Left hindlimb (tissue), 1 donor: ENCODE results near the gene RNU1-3.
"Not testable (repeated sequence)": the region's sequence is repeated elsewhere in the genome, so short reads cannot be mapped to it uniquely, and the experiment has no call there.

ENCODE experiments used
- DNase-seq: peaks from one replicate; pipeline ENCODE4 v3.0.0-alpha.2; 2018

The RNU1-3 gene

DNA sequence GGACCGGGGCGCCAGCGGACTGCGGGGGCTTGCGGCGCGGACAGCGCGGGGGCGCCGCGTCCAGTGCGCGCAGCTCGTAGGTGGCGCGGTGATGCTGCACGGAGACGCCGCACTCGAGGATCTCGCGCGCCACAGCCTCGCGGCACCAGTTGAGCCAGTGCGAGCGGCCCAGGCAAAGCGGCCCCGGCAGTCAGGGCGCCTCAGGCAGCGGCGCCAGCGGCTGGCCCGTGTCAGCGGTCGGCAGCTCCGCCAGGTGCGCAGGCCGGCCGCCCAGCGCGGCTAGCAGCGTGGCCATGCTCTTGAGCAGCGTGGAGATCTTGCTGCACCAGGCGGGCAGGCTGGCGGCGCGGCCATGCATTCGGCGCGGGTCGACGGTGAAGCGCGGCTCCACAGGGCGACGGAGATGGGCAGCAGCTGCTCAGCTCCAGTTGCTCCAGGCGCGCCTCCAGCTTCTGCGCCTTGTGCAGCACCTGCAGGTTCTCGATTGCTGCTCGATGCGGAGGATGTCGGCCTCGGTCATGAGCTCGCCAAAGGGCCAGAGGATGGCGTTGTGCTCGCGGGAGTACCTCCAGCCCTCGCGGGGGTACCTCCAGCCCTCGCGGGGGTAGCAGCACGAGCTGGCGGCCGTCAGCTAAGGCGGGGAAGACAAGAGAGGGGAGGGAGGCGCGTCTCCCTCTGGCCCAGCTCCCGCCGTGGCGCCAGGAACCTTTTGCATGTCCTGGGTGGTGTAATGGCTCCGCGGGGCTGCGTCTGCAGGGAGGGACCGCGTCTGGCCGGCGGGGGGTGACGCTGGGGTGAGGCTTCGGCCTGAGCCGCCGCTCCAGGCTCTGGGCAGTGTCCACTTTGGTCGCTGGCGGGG lies 26.9 kb upstream of the RNU1-3 start:
- DNase-seq: not testable (repeated sequence)

DNA sequence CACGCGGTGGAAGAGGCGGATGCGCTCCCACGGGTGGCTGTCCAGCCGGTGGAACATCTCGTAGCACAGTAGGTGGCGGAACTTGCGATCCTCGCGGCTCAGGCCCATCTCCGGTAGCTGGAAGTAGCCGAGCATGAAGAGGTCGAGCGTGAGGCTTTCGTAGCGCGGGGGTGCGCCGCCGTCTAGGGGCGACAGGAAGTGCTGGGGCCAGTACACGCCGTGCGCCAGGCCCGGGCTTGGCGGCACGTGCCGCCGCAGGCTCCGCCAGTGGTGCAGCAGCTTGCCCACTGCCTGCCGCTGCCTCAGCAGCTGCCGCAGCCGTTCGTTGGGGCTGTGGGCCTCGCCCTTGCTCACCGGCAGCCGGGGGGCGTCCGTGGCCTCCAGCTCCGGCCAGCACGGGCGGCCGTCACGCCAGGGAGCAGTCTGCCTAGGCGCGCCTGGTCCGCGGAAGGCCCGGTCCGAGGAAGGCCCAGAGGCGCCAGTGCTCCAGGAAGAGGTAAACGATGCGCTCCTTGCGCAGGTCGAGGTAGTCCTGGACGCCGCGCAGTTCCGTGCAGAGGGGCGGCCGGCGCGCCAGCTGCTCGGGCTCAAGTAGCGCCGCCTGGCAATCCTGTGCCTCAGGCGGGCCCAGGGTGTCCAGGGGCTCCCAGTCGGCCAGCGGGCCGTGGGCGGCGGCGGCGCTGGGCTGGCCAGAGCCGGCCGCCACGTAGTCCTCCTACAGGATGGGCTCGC lies 26.1 kb upstream of the RNU1-3 start:
- DNase-seq: not testable (repeated sequence)

DNA sequence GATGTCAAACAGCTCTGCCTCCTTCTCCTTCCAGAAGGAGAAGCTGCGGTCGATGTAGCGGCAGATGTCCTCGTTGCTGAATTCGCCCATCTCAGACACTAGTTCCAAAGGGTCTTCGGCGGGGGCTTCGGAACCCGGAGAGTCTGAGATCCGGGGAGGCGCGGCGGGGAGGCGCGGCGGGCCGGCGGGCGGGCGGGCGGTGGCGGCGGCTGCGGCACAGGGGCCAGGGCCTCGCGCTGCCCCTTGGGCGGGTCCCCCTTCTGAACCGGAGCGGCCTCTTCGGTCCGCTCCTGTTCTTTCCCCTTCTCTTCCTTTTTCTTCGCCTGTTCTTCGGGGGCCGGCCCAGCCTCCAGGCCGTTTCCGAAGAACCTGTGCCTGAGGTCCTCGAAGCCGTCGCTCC lies 25.5 kb upstream of the RNU1-3 start:
- not testable (repeated sequence) for DNase-seq

DNA sequence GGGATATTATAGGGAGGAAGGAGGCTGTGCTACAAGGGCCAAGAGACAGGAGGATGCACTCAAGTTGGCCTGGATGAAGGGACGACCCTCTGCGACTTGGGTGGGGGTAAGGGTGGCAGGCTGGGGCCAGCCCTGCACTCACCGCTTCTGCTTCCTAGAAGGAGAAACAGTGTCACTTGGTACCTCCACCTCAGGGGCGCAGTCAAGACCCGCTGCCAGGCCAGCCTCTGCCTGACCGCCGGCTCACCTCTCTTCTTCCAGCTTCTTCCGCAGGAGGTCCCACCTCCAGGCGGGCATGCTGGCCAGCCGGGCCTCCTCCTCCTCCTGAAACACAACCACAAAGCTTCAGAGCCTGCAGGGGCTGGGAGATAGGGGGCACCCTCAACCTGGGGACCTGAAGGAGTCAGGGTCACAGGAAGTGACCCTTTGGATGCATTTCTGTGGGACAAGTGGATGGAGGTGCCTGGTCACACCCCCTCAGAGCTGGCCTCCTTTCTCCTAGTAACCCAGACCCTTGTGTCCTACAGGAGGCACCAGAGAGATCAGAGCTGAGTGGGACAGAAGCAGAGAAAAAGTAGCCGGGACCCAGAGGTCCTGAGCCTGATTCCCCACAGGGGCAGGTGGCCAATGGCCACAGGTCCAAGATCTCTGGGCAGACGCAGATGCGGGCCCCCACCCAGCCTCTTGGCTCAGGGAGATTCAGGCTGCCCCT lies 24.4 kb upstream of the RNU1-3 start:
- DNase-seq: not testable (repeated sequence)

DNA sequence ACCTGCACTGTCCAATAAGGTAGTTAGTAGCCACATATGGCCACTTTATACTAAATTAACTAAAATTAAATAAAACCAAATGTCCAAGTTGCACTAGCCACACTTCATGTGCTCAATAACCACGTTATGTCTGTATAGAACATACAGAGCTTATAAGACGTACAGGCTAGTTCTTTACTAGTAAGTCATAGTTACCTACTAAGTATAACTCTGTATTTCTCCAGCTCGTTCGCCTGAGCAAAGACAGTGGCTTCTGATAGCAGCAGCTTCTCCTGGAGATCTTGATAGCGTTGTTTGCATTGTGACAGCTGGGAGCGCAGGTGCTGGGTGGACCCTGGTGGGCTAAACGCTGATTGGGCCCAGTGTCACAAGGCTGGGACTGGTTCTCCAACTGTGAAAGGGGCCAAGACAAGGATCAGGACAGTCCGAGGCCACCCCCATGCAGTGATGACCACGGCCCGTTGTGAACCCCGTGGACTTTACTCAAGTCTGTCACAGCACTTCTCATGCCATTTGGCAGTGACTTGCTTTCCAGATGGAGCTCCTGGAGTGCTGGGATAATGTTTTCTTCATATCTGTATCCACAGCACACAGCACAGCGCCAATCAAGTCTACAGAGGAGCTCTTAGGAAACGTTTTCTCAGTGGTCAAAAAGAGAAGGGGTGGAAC lies 20.5 kb upstream of the RNU1-3 start:
- not testable (repeated sequence) for DNase-seq

DNA sequence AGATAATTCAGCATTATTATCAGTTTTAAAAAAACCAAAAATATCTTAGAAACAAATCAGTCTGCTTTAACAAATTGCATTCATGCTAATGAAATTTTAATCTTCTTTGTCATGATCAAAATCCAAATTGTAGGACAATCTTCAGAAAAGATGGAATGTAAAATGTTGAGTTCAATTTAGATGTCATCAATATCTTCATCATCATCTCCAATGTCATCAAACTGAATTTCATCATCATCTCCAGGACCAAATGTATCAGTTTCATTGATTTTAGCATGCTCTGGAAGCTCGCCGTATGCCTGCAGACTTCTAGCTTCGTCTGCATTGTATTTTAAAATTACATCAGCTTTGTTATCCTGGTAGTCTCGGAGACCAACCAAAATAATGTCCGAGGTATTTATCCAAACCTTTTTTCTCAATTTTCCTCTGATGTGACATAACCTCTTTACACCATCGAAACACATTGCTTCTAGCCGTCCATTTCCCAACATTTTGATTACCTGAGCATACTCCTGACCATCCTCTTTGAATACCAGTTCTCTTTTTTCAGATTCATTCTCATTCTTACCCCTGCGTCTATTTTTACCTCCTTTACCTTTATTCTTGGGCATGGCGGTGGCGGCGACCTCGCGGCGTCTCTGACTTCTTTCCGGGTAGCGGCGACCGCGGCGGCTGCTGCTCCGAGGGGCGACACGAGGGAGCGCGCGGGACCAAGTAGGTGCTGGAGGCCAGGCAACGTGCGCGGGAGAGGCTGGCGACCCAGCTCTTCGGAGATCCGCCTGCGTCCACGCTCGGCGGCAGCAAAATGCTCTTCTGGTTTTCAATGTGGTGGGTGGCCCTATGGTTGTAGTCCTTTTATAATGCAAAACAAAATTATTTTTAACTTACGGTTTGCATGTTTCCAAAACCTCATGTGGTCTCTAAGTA lies 19.0 kb upstream of the RNU1-3 start:
- DNase-seq: not testable (repeated sequence)

DNA sequence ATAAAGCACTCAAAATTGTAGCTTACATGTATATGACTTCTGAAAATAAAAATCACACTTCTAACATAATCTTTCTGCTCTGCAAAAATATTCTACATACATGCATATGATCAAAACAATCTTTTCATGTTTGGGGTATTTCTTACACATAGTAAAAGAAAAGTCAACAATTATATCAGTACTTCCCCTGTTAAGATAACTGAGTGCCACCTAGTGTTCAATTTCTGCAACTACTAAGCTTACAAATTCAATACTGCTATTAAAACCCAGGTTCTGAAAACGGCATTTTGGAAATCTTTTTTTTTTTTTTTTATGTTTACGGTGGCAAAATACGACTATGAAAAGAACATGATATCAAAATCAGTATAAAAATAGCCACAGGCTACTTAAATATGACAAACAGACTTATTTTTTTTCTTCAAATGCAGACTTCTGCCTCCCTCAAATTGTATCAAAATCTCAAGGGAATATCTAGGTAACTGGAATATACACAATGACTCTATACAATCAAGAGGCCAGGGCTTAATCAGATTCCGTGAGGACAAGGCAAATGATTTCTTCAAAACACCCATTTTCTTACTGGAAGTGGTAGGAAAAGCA lies 18.1 kb upstream of the RNU1-3 start:
- not testable (repeated sequence) for DNase-seq

DNA sequence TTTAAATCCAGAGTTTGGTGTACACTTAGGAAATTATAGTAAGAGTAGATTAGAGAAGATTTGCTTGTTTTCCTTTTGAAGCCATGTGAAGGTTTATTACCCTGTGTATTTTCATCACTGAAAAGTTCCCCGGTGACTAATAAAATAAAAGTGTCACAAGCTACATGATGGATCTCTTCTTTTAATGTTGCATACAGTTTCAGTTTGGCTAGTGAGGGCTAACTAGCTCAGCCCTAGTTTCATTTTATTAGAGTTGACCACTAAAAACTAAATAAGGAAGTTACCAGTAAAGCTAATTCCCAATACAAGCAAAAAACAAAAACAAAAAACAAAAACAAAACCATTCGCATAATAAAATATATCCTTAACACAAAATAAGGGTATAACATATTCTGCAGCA lies 17.4 kb upstream of the RNU1-3 start:
- DNase-seq: not testable (repeated sequence)

DNA sequence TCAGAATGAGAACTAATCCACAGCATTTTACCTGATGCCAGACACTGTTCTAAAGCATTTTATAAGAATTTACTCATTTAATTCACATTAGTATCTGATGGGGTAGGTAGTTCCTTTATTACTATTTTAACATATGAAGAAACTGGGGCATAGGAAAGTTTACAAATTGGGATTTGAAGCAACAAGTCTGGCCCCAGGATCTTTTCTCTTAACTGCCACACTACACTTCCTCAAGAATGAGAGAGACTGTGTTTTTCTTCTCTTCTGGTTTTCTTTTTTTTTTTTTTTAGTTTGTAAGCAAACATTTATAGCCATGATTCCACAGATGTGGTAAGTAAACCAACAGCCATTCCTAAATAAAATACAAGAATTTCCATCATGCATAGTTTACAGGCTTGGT lies 16.1 kb upstream of the RNU1-3 start:
- not testable (repeated sequence) for DNase-seq

DNA sequence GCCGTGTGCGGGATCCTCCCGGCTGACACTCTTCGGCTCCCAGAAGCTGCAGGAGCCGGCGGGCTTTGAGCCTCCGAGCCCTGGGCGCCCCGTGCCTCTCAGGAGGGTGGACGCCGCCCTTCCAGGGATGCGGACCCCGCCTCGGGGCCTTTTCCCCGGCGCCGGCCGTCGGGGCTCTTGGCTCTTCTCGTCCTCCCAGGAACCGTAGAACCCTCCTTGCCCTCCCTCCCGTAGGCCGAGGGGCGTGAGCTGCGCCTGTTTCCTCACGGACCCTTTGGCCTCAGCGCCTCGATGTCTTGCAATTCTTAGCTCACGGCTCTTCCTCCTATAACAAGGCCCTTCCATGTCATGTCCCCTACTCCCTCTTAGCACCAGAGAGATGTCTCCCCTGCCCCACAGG lies 13.6 kb upstream of the RNU1-3 start:
- DNase-seq: not testable (repeated sequence)

DNA sequence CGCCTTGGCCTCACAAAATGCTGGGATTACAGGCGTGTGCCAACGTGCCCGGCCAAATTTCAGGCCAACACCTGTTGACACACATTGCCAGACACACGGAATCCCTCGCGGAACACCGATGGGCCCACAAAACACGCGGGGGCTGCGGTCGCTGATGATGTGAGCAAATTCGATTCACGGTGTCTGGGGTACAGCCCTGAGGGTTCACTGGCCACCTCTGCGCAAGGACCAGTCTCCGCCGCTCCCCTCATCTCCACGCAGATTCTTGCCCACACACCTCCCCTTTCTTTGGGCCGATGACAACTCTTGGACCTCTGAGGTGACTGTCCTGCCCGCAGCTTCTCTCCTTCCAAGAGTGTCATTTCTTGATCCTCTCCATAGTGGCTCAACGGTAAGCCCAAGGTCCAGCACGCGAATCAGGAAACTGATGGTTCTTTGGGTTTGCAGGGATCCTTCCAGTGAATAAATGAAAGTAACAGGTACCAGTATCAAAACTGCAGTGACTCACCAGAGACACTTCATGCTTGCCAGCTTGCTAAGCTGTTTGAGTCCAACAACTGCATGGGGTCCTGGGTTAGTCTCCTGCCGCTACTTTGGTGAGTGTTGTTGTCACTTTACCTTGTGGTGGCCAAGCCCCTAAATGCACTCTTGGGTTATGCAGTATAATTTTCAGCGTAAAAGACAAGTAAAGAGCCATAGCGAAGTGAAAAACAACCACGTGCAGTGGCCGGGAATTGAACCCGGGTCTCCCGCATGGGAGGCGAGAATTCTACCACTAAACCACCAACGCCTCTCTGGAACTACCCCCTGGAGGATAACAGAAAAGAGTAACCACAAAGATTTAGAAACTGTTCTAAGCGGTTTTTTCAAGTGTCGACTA lies 11.0 kb upstream of the RNU1-3 start:
- peak; percentile 18 for DNase-seq

DNA sequence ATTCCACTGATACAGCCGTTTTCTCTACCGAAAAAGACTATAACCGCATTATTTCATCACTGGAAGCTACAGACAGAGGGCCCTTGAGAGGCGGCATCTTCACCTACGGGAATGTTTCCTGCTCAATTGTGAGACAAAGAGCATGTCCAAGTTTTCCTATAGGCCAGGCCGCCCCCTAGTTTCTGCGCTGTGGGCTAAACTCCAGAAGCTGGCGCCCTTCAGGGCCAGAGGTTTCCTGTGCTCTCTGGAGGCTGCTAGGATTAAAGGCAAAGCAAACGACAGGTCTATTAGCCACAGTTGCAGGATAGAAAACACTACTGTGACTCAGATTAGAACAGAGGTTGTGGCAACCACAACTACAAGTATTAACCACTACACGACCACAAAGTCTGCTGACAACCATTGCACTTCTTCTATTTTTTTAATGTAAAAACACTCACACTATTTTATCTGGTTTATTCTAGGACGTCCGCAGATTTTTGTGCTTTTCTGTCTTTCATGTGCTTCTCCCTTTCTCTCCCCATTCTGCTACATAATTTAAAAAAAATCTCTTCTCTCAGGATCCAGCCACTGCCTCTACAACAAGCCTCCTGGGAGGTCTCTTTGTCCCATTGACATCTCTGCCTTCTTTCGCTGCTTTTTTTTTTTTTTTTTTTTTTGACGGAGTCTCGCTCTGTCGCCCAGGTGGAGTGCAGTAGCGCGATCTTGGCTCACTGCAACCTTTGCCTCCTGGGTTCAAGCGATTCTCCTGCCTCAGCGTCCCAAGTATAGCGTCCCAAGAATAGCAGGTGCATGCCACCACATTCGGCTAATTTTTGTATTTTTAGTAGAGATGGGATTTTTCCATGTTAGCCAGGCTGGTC lies 10.1 kb upstream of the RNU1-3 start:
- not testable (repeated sequence) for DNase-seq

DNA sequence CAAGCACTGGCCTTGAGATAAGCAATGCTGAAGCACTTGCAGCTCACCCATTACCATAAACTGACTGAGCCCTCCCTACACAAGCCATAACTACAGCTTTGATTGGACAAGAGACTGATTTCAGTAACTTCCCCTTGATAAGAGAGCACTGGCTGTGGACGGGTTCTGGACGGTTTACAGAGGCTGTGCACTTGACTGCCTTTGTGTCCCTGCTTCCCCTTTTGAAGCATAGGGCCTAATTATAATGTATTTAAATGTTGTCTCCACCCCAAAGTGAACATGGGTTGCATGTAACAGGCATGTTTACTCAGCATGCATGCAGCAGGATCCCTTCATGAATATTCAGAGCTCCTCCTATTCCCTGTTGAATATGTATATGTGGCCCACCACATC lies 8.4 kb upstream of the RNU1-3 start:
- DNase-seq: not testable (repeated sequence)

DNA sequence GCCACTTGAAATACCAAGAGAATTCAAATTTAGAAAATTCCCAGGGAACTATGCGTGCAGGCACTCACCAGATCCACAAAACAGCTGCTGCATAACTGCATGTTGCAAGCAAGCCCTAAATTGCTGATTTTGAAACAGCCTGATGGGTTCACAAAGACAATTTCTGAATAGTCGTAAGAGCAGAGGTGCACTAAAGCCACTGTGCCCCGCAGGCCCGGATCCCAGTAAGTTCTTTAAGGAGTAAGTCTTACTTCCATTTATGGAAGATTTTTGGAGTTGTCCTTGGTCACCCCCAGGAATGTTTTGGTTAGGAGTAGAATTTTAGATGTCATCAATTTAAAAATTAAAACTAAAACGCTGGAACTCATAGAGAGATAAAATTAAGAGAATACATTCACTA lies 7.2 kb upstream of the RNU1-3 start:
- not testable (repeated sequence) for DNase-seq

DNA sequence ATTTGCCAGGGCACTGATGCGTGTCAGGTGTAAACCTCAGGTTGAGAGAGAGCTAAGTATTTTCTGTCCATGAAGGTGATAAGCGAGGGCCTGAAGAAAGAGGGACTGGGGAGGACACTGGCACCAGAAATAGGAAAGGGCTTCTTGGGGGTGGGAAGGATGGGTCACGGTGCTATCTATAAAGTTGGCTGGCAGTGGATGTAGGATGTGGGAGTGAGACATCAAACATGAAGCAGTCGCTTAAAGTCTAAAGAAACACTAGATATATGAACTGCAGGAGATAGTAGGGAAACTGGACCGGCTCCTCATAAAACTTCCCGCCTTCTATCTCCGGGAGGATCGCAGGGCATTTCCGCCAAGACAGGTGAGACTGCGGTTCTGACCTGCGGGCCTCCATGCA lies 912 bp downstream of the RNU1-3 start:
- DNase-seq: not testable (repeated sequence)

DNA sequence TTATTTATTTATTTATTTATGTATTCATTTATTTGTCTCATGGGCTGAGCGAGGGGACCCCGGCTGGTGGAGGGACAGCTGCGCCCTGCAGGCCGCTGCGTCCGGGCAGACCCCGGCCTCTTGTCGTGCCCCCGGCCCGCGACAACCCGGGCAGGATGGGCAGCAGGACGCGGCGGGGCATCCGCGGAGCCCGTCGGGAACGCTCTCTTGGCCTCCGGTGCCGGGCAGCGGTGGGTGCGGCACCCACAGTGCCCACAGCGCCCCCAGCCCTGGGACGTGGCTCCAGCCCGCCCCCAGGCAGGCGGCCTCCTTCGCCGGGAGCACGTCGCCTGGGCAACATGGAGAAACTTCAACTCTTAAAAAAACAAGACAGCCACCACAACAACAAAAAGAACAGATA lies 8.5 kb downstream of the RNU1-3 start:
- not testable (repeated sequence) for DNase-seq

DNA sequence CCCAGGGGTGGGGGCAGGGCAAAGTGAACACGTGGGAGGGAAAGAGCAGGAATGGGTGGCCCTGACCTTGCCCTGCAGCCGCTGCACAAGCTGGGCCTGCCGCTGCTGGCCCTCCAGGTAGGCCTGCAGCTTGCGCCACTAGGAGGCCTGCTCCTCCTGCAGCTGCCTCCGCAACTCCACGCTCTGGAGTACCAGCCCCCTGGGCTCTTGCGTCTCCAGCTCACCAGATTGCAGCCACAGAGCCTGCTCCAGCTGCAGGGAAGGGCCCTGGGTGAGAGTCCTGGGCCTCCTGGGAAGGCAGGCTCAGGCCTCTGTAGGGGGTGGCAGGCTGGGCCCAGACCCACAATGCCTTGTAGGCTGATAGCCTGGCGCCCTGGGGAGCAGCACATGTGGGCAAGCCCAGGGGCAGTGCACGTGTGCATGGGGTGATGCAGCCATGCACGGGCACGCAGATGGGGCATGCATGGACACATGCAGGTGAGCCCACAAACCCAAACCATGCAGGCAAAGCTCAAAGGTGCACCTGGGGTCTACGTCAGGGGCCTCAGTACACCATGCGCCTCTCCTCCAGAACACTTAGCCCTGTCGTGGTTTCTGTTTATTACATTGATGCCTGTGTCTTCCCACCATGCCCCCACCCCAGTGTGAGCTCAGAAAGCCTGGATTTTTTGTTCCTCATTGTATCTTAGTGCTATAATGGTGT lies 9.6 kb downstream of the RNU1-3 start:
- DNase-seq: not testable (repeated sequence)

DNA sequence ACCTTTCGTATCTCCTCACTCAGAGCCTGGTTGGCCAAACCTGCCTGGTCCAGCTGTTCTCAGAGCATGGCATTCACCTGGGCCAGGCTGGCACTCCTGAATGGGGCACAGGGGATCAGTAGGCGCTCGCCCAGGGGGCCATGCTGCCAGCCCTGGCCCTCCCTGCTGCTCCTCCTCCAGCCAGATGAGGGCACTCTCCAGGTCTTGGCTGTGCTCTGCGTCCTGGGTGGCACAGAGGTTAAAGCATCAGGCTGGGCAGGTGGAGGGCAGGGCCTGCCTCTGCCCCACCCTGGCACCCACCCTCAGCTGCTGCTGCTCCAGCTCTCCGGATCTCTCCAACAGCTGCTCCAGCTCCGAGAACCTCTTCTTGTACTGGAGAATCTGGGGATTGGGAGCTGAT lies 10.2 kb downstream of the RNU1-3 start:
- not testable (repeated sequence) for DNase-seq
